Measurements from ENCODE around the gene COL27A1. TPM values are rescaled to one million over a fixed set of nuclear protein-coding genes. Genes with fewer than 3 reads are reported as not detected.

COL27A1 gene
- total RNA-seq, 1 donor from 2014 or later: 41.1 TPM

- DNase-seq (ENCODE audit: low spot score): no peak
Measured at GRCh38 chr9:114168281-114169028, 13.1 kb downstream of the COL27A1 start.

- DNase-seq (ENCODE audit: low spot score): no peak
Measured at GRCh38 chr9:114169029-114169951, 14.0 kb downstream of the COL27A1 start.

- DNase-seq (ENCODE audit: low spot score): no peak
Measured at GRCh38 chr9:114169952-114170770, 14.8 kb downstream of the COL27A1 start.

- no peak for DNase-seq (ENCODE audit: low spot score)
Measured at GRCh38 chr9:114170771-114171461, 15.6 kb downstream of the COL27A1 start.

- DNase-seq (ENCODE audit: low spot score): no peak
Measured at GRCh38 chr9:114171500-114171899, 16.2 kb downstream of the COL27A1 start.

- no peak for DNase-seq (ENCODE audit: low spot score)
Measured at GRCh38 chr9:114172981-114173833, 17.9 kb downstream of the COL27A1 start.

- DNase-seq (ENCODE audit: low spot score): no peak
Measured at GRCh38 chr9:114174557-114174875, 19.2 kb downstream of the COL27A1 start.

GRCh38 chr9:114174876-114175771, 19.8 kb downstream of the COL27A1 start:
- no peak for DNase-seq (ENCODE audit: low spot score)

- no peak for DNase-seq (ENCODE audit: low spot score)
Measured at GRCh38 chr9:114176624-114177291, 21.4 kb downstream of the COL27A1 start.

- DNase-seq (ENCODE audit: low spot score): no peak
Measured at GRCh38 chr9:114177423-114178064, 22.2 kb downstream of the COL27A1 start.

GRCh38 chr9:114178076-114178475, 22.7 kb downstream of the COL27A1 start:
- no peak for DNase-seq (ENCODE audit: low spot score)

GRCh38 chr9:114178756-114179450, 23.6 kb downstream of the COL27A1 start:
- no peak for DNase-seq (ENCODE audit: low spot score)

- DNase-seq (ENCODE audit: low spot score): no peak
Measured at GRCh38 chr9:114179516-114179915, 24.2 kb downstream of the COL27A1 start.

GRCh38 chr9:114180696-114181606, 25.6 kb downstream of the COL27A1 start:
- DNase-seq (ENCODE audit: low spot score): peak; percentile 36

GRCh38 chr9:114181607-114182409, 26.5 kb downstream of the COL27A1 start:
- DNase-seq (ENCODE audit: low spot score): no peak

- DNase-seq (ENCODE audit: low spot score): no peak
Measured at GRCh38 chr9:114183006-114183405, 27.7 kb downstream of the COL27A1 start.
